Measurements from ENCODE around the gene RPS27L. TPM values are rescaled to one million over a fixed set of nuclear protein-coding genes. Genes with fewer than 3 reads are reported as not detected.
"Not testable (repeated sequence)": the region's sequence is repeated elsewhere in the genome, so short reads cannot be mapped to it uniquely, and the experiment has no call there.

The RPS27L gene
- total and polyA plus RNA-seq, 2 of the 8 experiments (the other 6 are each of a cell fraction or from before 2014, with no cell fraction given) = 115 to 143 TPM

DNA sequence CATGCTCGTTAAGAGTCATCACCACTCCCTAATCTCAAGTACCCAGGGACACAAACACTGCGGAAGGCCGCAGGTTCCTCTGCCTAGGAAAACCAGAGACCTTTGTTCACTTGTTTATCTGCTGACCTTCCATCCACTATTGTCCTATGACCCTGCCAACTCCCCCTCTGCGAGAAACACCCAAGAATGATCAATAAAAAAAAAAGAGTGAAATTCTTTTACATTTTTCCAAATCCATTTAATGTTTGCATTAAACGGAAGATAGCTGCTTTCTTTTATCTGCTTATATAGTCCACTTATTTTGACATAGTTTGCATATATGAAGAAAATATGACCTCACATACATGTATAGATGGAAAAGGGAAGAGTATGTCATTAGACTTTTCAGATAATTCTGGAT lies 57.7 kb downstream of the RPS27L start:
- not testable (repeated sequence) for H2AFZ ChIP-seq (ENCODE audit: low read length); H3K23me2 ChIP-seq (ENCODE audit: low read depth, low read length); H3K4me3 ChIP-seq (ENCODE audit: extremely low read depth in 1 of 4, insufficient read depth in 2 of 4, low read depth in 3 of 4, low read length in 4 of 4); H3K9ac ChIP-seq (replicated peaks in 1 of 4; ENCODE audit: extremely low read depth in 1 of 4, low read depth in 3 of 4, low read length in 3 of 4); H2BK20ac ChIP-seq (ENCODE audit: low read length); H4K8ac ChIP-seq (ENCODE audit: extremely low read depth, insufficient read depth, low read length); H4K5ac ChIP-seq (ENCODE audit: insufficient read length, low read depth, low read length); DNase-seq (ENCODE audit: low read depth in 1 of 2, low spot score in 2 of 2); H3K79me1 ChIP-seq (ENCODE audit: low read depth, low read length); H2BK12ac ChIP-seq (ENCODE audit: low read depth, low read length); H3K79me2 ChIP-seq (ENCODE audit: control insufficient read depth in 1 of 2, insufficient read depth in 2 of 2, low read length in 2 of 2); H3K27me3 ChIP-seq (replicated peaks in 1 of 4; ENCODE audit: control insufficient read depth in 3 of 4, extremely low read depth in 1 of 4, insufficient read depth in 3 of 4, low read length in 3 of 4); H2BK5ac ChIP-seq (ENCODE audit: low read depth, low read length); H3K27ac ChIP-seq (ENCODE audit: low read depth, low read length); H2BK15ac ChIP-seq (ENCODE audit: low read length); H3K4me1 ChIP-seq (replicated peaks in 1 of 4; ENCODE audit: control insufficient read depth in 3 of 4, insufficient read depth in 4 of 4, low read length in 3 of 4); H4K91ac ChIP-seq (replicated peaks; ENCODE audit: insufficient read length, low read length); H3K14ac ChIP-seq (ENCODE audit: insufficient read length); H3K23ac ChIP-seq (ENCODE audit: insufficient read length); H2BK120ac ChIP-seq (replicated peaks; ENCODE audit: low read depth, low read length); H3K4ac ChIP-seq (replicated peaks; ENCODE audit: insufficient read length, low read depth, low read length); H3K4me2 ChIP-seq (ENCODE audit: insufficient read depth in 1 of 2, low read depth in 2 of 2, low read length in 2 of 2); H3K36me3 ChIP-seq (ENCODE audit: control insufficient read depth in 2 of 4, insufficient read depth in 4 of 4, low read length in 3 of 4); FAIRE-seq; H2AK5ac ChIP-seq (ENCODE audit: low read depth, low read length); H3K18ac ChIP-seq (ENCODE audit: extremely low read depth, low read length); H3K9me3 ChIP-seq (ENCODE audit: insufficient read depth in 2 of 2, low read depth in 1 of 2, low read length in 1 of 2); H4K20me1 ChIP-seq (replicated peaks in 1 of 2; ENCODE audit: control insufficient read depth in 1 of 2, insufficient read depth in 2 of 2, low read length in 2 of 2); H3K56ac ChIP-seq (replicated peaks; ENCODE audit: insufficient read length, low read depth, low read length)
- ChIA-PET POLR2A (ENCODE audit: partially characterized antibody) (interaction anchor here (0.7 kb wide), 2 partner anchors 34 to 515 kb away, joined by 3 to 5 read pairs; no protein-coding TSS in a partner anchor), CTCF (ENCODE audit: partially characterized antibody) (interaction anchor here (0.6 to 0.7 kb wide), 2 partner anchors 221 to 799 kb away, joined by 3 read pairs; no protein-coding TSS in a partner anchor)
- WGBS, 2 experiments (ENCODE audit: extremely low coverage in 1 of 2, insufficient coverage in 1 of 2, insufficient read length in 1 of 2, insufficient replicate concordance in 2 of 2, low coverage in 1 of 2, low lambda C conversion rate in 2 of 2, missing lambda C conversion rate in 1 of 2) = 85% methylated on average over 2 of the region's 5 CpGs; no CpG with 5 or more reads in 1 of the 2 experiments

DNA sequence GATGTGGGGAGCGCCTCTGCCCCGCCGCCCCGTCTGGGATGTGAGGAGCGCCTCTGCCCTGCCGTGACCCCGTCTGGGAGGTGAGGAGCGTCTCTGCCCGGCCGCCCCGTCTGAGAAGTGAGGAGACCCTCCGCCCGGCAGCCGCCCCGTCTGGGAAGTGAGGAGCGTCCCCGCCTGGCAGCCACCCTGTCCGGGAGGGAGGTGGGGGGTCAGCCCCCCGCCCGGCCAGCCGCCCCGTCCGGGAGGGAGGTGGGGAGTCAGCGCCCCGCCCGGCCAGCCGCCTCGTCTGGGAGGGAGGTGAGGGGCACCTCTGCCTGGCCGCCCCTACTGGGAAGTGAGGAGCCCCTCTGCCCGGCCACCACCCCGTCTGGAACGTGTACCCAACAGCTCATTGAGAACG lies 58.4 kb downstream of the RPS27L start:
- WGBS, 2 experiments (ENCODE audit: extremely low coverage in 1 of 2, insufficient coverage in 1 of 2, insufficient read length in 1 of 2, insufficient replicate concordance in 2 of 2, low coverage in 1 of 2, low lambda C conversion rate in 2 of 2, missing lambda C conversion rate in 1 of 2) = 100% methylated on average over 6 of the region's 33 CpGs; no CpG with 5 or more reads in 1 of the 2 experiments
- H2BK5ac ChIP-seq (ENCODE audit: low read depth, low read length); CTCF ChIA-PET (ENCODE audit: partially characterized antibody): not testable (repeated sequence)

More for the DNA sequence above, 58.4 kb downstream of the RPS27L start:
- H3K36me3 ChIP-seq (ENCODE audit: control insufficient read depth in 2 of 4, insufficient read depth in 4 of 4, low read length in 3 of 4); POLR2A ChIA-PET (ENCODE audit: partially characterized antibody); H3K4me1 ChIP-seq (replicated peaks in 1 of 4; ENCODE audit: control insufficient read depth in 3 of 4, insufficient read depth in 4 of 4, low read length in 3 of 4); H2AK5ac ChIP-seq (ENCODE audit: low read depth, low read length); H3K56ac ChIP-seq (replicated peaks; ENCODE audit: insufficient read length, low read depth, low read length); H3K27me3 ChIP-seq (replicated peaks in 1 of 4; ENCODE audit: control insufficient read depth in 3 of 4, extremely low read depth in 1 of 4, insufficient read depth in 3 of 4, low read length in 3 of 4); H3K18ac ChIP-seq (ENCODE audit: extremely low read depth, low read length); H3K27ac ChIP-seq (ENCODE audit: low read depth, low read length); FAIRE-seq; H4K20me1 ChIP-seq (replicated peaks in 1 of 2; ENCODE audit: control insufficient read depth in 1 of 2, insufficient read depth in 2 of 2, low read length in 2 of 2); DNase-seq (ENCODE audit: low read depth in 1 of 2, low spot score in 2 of 2); H2BK20ac ChIP-seq (ENCODE audit: low read length); H2BK15ac ChIP-seq (ENCODE audit: low read length); H3K9me3 ChIP-seq (ENCODE audit: insufficient read depth in 2 of 2, low read depth in 1 of 2, low read length in 1 of 2); H2BK120ac ChIP-seq (replicated peaks; ENCODE audit: low read depth, low read length); H4K91ac ChIP-seq (replicated peaks; ENCODE audit: insufficient read length, low read length); H3K4me3 ChIP-seq (ENCODE audit: extremely low read depth in 1 of 4, insufficient read depth in 2 of 4, low read depth in 3 of 4, low read length in 4 of 4); H3K79me1 ChIP-seq (ENCODE audit: low read depth, low read length); H3K4me2 ChIP-seq (ENCODE audit: insufficient read depth in 1 of 2, low read depth in 2 of 2, low read length in 2 of 2); H2AFZ ChIP-seq (ENCODE audit: low read length); H3K23me2 ChIP-seq (ENCODE audit: low read depth, low read length); H3K79me2 ChIP-seq (ENCODE audit: control insufficient read depth in 1 of 2, insufficient read depth in 2 of 2, low read length in 2 of 2); H3K14ac ChIP-seq (ENCODE audit: insufficient read length); H3K23ac ChIP-seq (ENCODE audit: insufficient read length); H2BK12ac ChIP-seq (ENCODE audit: low read depth, low read length); H4K8ac ChIP-seq (ENCODE audit: extremely low read depth, insufficient read depth, low read length); H3K4ac ChIP-seq (replicated peaks; ENCODE audit: insufficient read length, low read depth, low read length); H4K5ac ChIP-seq (ENCODE audit: insufficient read length, low read depth, low read length); H3K9ac ChIP-seq (replicated peaks in 1 of 4; ENCODE audit: extremely low read depth in 1 of 4, low read depth in 3 of 4, low read length in 3 of 4): not testable (repeated sequence)

Measured in H1 (cell line).